IMR-90 (cell line): ENCODE measurements around the gene KPNA3. TPM values are rescaled to one million over a fixed set of nuclear protein-coding genes. Genes with fewer than 3 reads are reported as not detected.
A peak's percentile ranks its signal among the peaks of the same experiment; 100 is the strongest.

Experiments used
- ATAC-seq: fragments of 200-7000 bp; cut with Tn5 transposase; 2 replicates; pipeline ENCODE4 v1.9.1; 2020; ENCODE audit warnings: low read depth, mild to moderate bottlenecking, moderate library complexity
- BruUV-seq: library from RNA; stranded (reverse); fragments of 400-500 nt; replicated peaks from 2 replicates; lab custom pipeline; 2021; lab: Mats Ljungman, UMichigan
- CTCF ChIA-PET: fragments of 300-600 bp; formaldehyde crosslinking; extraction: SDS; loops from one replicate; lab custom pipeline; 2021; ENCODE audit warnings: antibody characterized with exemption; lab: Yijun Ruan, JAX
- POLR2A ChIA-PET: fragments of 300-600 bp; sonication (Branson Sonifier 250); formaldehyde crosslinking; loops from one replicate; lab custom pipeline; 2022; ENCODE audit warnings: antibody characterized with exemption; ENCODE audit not compliant: unreplicated experiment; lab: Charles Lee
- DNase-seq: peaks from one replicate; pipeline ENCODE4 v3.0.0; 2013
- H2AFZ ChIP-seq: replicated peaks from 2 replicates; pipeline ENCODE3; 2013; ENCODE audit warnings: low read length, mild to moderate bottlenecking; ENCODE audit not compliant: poor library complexity
- H2AK5ac ChIP-seq: 2 replicates; pipeline ENCODE4 v1.6.1; 2013; ENCODE audit warnings: low read depth, low read length, inconsistent platforms
- H2AK9ac ChIP-seq: replicated peaks from 2 replicates; pipeline ENCODE3; 2013; ENCODE audit warnings: mild to moderate bottlenecking, low read depth, low read length, moderate library complexity; ENCODE audit not compliant: poor library complexity
- H2BK120ac ChIP-seq: 2 replicates; pipeline ENCODE4 v1.6.1; 2013; ENCODE audit warnings: low read depth, low read length, inconsistent platforms
- H2BK15ac ChIP-seq: 3 replicates; pipeline ENCODE4 v1.6.1; 2013; ENCODE audit warnings: low read depth, low read length, inconsistent platforms
- H2BK20ac ChIP-seq: 2 replicates; pipeline ENCODE4 v1.6.1; 2013; ENCODE audit warnings: low read depth, mild to moderate bottlenecking, inconsistent platforms, low read length, moderate library complexity
- H2BK5ac ChIP-seq: 2 replicates; pipeline ENCODE4 v1.6.1; 2013; ENCODE audit warnings: mild to moderate bottlenecking, low read depth, low read length, inconsistent platforms; ENCODE audit not compliant: poor library complexity, severe bottlenecking
- H3K14ac ChIP-seq: replicated peaks from 2 replicates; pipeline ENCODE4 v1.6.1; 2013; ENCODE audit warnings: low read depth, low read length, inconsistent platforms
- H3K18ac ChIP-seq: 2 replicates; pipeline ENCODE4 v1.6.1; 2013; ENCODE audit warnings: low read depth, low read length, control low read depth
- H3K23ac ChIP-seq: 2 replicates; pipeline ENCODE4 v1.6.1; 2013; ENCODE audit warnings: low read depth, low read length, inconsistent platforms
- H3K27ac ChIP-seq: 2 replicates; pipeline ENCODE4 v1.5.1; 2013; ENCODE audit warnings: mild to moderate bottlenecking, control low read depth, low read length; ENCODE audit not compliant: insufficient read depth
- H3K27me3 ChIP-seq: 2 replicates; pipeline ENCODE4 v1.6.1; 2013; ENCODE audit warnings: low read length; ENCODE audit not compliant: control insufficient read depth, insufficient read depth
- H3K36me3 ChIP-seq: 2 replicates; pipeline ENCODE4 v1.6.1; 2013; ENCODE audit warnings: low read length, mixed read lengths; ENCODE audit not compliant: control insufficient read depth, insufficient read depth
- H3K4ac ChIP-seq: 2 replicates; pipeline ENCODE4 v1.6.1; 2013; ENCODE audit warnings: low read depth, low read length, inconsistent platforms
- H3K4me1 ChIP-seq: 2 replicates; pipeline ENCODE4 v1.6.1; 2013; ENCODE audit warnings: low read length, mixed read lengths; ENCODE audit not compliant: control insufficient read depth, insufficient read depth
- H3K4me2 ChIP-seq: 2 replicates; pipeline ENCODE4 v1.6.1; 2013; ENCODE audit warnings: low read depth, mild to moderate bottlenecking, control low read depth, low read length, moderate library complexity
- H3K4me3 ChIP-seq: 2 replicates; pipeline ENCODE4 v1.5.1; 2013; ENCODE audit warnings: low read depth, mild to moderate bottlenecking, control low read depth, low read length, moderate library complexity; ENCODE audit not compliant: insufficient read depth
- H3K56ac ChIP-seq: 2 replicates; pipeline ENCODE4 v1.6.1; 2013; ENCODE audit warnings: low read length, inconsistent platforms; ENCODE audit not compliant: insufficient read depth; ENCODE audit errors: extremely low read depth
- H3K79me1 ChIP-seq, 2 experiments: 2 replicates each; pipeline ENCODE4 v1.6.1; 2013; ENCODE audit warnings: low read length in 2 of 2, inconsistent platforms in 1 of 2, low read depth in 1 of 2
- H3K9ac ChIP-seq: 2 replicates; pipeline ENCODE4 v1.6.1; 2013; ENCODE audit warnings: low read depth, low read length, control low read depth
- H3K9me1 ChIP-seq: 2 replicates; pipeline ENCODE4 v1.6.1; 2013; ENCODE audit warnings: low read length, inconsistent platforms; ENCODE audit not compliant: insufficient read depth
- H3K9me3 ChIP-seq: 2 replicates; pipeline ENCODE4 v1.6.1; 2013; ENCODE audit warnings: low read length; ENCODE audit not compliant: control insufficient read depth, insufficient read depth
- H4K20me1 ChIP-seq: 2 replicates; pipeline ENCODE4 v1.6.1; 2013; ENCODE audit warnings: low read length, inconsistent platforms; ENCODE audit not compliant: insufficient read depth
- H4K5ac ChIP-seq: 2 replicates; pipeline ENCODE4 v1.6.1; 2013; ENCODE audit warnings: mild to moderate bottlenecking, low read depth, low read length, control low read depth
- H4K8ac ChIP-seq, 2 experiments: 2 replicates each; pipeline ENCODE4 v1.6.1; 2013; ENCODE audit warnings: low read depth in 2 of 2, low read length in 2 of 2, control low read depth in 1 of 2, inconsistent platforms in 1 of 2
- H4K91ac ChIP-seq: 2 replicates; pipeline ENCODE4 v1.6.1; 2013; ENCODE audit warnings: low read depth, low read length, inconsistent platforms; ENCODE audit not compliant: insufficient read depth
- MAZ ChIP-seq: IDR thresholded peaks from 2 replicates; pipeline ENCODE4 v1.6.1; 2012; ENCODE audit warnings: low read depth, mild to moderate bottlenecking, low read length, improper control_type of control experiment, moderate library complexity, borderline replicate concordance
- MXI1 ChIP-seq: IDR thresholded peaks from 2 replicates; pipeline ENCODE4 v1.6.1; 2012; ENCODE audit warnings: low read depth, mild to moderate bottlenecking, low read length, moderate library complexity, borderline replicate concordance
- POLR2A ChIP-seq: IDR thresholded peaks from 2 replicates; pipeline ENCODE4 v1.6.1; 2012; ENCODE audit warnings: mild to moderate bottlenecking, low read depth, low read length
- SMC3 ChIP-seq: fragments of 150-350 bp; IDR thresholded peaks from 2 replicates; pipeline ENCODE4 v1.6.1; 2016; ENCODE audit warnings: low read depth, mild to moderate bottlenecking, antibody characterized with exemption, low read length, moderate library complexity
- WGBS, 2 experiments: methylation state at CpG; one replicate each; pipeline versions ENCODE4 v1.1.5 to v1.1.7; 2013; ENCODE audit warnings: missing lambda C conversion rate in 2 of 2; ENCODE audit not compliant: insufficient read length in 1 of 2; ENCODE audit errors: extremely low coverage in 2 of 2; 5-methylcytosine and 5-hydroxymethylcytosine counted together
- dilution Hi-C: fragments of 300-500 bp; cut with HindIII; formaldehyde crosslinking; loops from one replicate; pipeline ENCODE4 v1.14.3; 2018; ENCODE audit warnings: low sequenced_read_pairs; ENCODE audit not compliant: unreplicated experiment
- in situ Hi-C: fragments of 300-500 bp; cut with MboI; formaldehyde crosslinking; loops from 3 replicates; pipeline ENCODE4 v1.14.3; 2019; ENCODE audit warnings: low sequenced_read_pairs, inconsistent platforms, mixed read lengths
- intact Hi-C: fragments of 100-400 bp; cut with micrococcal nuclease; formaldehyde crosslinking; loops from 2 replicates; pipeline ENCODE4 v1.10.0; 2022
- polyA plus RNA-seq, 3 experiments: library from polyadenylated mRNA; depleted of rRNA; stranded (reverse); fragments of >200 nt; gene quantifications; 2 replicates each; pipeline ENCODE4 v1.2.3, GENCODE V29; 2012; ENCODE audit warnings: low replicate concordance in 1 of 3
- total RNA-seq: library from RNA; depleted of rRNA; stranded (reverse); fragments of >200 nt; gene quantifications from 2 replicates; pipeline ENCODE4 v1.2.3, GENCODE V29; 2012
- TF ChIP-seq, protein P1 (sequence below): fragments of 150-350 bp; IDR thresholded peaks from 2 replicates; pipeline ENCODE4 v1.6.1; 2017; ENCODE audit warnings: mild to moderate bottlenecking, antibody characterized with exemption, low read length, low read depth

The KPNA3 gene
- total and polyA plus RNA-seq, 2 of the 4 experiments (the other 2 are of a cell fraction), result 25.3 to 48.6 TPM

GRCh38 chr13:49791711-49792549 lies 552 bp downstream of the KPNA3 start:
- H3K79me1 ChIP-seq, result peaks cover 6 to 35% of the 10 kb centered on the region in 2 experiments; a peak in 3 of 4 replicates
- ATAC-seq, result peak; percentile 46
- H3K9me3 ChIP-seq, result no peaks in the 10 kb centered on the region
- in situ Hi-C loops (no loop called here), intact Hi-C loops (loop anchor here (1.0 to 2.0 kb wide), 4 partner anchors 15 to 101 kb away; partner anchors contain the start of gene EBPL), dilution Hi-C loops (no loop called here)
- no TSS peak for BruUV-seq
- no peak overlapping the region; the same call in 2 of the 3 replicates for H2BK15ac ChIP-seq
- no peak overlapping the region for H2BK20ac ChIP-seq
- CTCF ChIA-PET, result interaction anchor here (0.5 to 1.8 kb wide), 3 partner anchors 12 to 41 kb away, joined by 3 to 5 read pairs (median 4); no protein-coding TSS in a partner anchor
- H4K5ac ChIP-seq, result no peak overlapping the region; the same call in 1 of the 2 replicates
- peaks cover 32% of the 10 kb centered on the region for H4K20me1 ChIP-seq
- H3K9ac ChIP-seq, result peak overlapping the region; percentile 84
- H3K4me3 ChIP-seq, result peak overlapping the region; percentile 86
- peak overlapping the region; percentile 29 to 83; a peak in 2 of 4 replicates for H4K8ac ChIP-seq
- peak overlapping the region; percentile 94 for H2BK5ac ChIP-seq
- POLR2A ChIA-PET, result interaction anchor here (0.6 kb wide), 1 partner anchor 15 kb away, joined by 6 read pairs; no protein-coding TSS in a partner anchor
- peak overlapping the region; percentile 38; the same call in 1 of the 2 replicates for H2AK5ac ChIP-seq
- H3K56ac ChIP-seq, result peak overlapping the region; percentile 78
- peak overlapping the region; percentile 84 for H3K14ac ChIP-seq
- H4K91ac ChIP-seq, result peak overlapping the region; percentile 60
- H3K27me3 ChIP-seq, result no peaks in the 10 kb centered on the region
- 0 out of 2 replicates have a peak, but pooled peaks have one; percentile 55 for TF ChIP-seq POLR2A
- TF ChIP-seq SMC3, result no peak
- TF ChIP-seq MAZ, result 0 out of 2 replicates have a peak, but pooled peaks have one; percentile 64
- TF ChIP-seq MXI1, result peak; percentile 50; the same call in 1 of the 2 replicates
- TF ChIP-seq, protein P1, sequence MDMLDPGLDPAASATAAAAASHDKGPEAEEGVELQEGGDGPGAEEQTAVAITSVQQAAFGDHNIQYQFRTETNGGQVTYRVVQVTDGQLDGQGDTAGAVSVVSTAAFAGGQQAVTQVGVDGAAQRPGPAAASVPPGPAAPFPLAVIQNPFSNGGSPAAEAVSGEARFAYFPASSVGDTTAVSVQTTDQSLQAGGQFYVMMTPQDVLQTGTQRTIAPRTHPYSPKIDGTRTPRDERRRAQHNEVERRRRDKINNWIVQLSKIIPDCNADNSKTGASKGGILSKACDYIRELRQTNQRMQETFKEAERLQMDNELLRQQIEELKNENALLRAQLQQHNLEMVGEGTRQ, result no peak
- peak overlapping the region; percentile 94 for H2AK9ac ChIP-seq
- H3K23ac ChIP-seq, result peak overlapping the region; percentile 70
- H3K4me2 ChIP-seq, result peak overlapping the region; percentile 95
- H3K9me1 ChIP-seq, result peaks cover 5% of the 10 kb centered on the region; the same call in 1 of the 2 replicates
- peak overlapping the region; percentile 87 for H3K4ac ChIP-seq
- H3K4me1 ChIP-seq, result peaks cover 2% of the 10 kb centered on the region
- peak overlapping the region; percentile 7; the same call in 1 of the 2 replicates for H2BK120ac ChIP-seq
- H3K27ac ChIP-seq, result peak overlapping the region; percentile 97
- no peaks in the 10 kb centered on the region for H3K36me3 ChIP-seq
- H3K18ac ChIP-seq, result peak overlapping the region; percentile 12
- peak; percentile 36 for DNase-seq
- peak overlapping the region; percentile 98 for H2AFZ ChIP-seq
- WGBS, 2 experiments, result 1% methylated on average over 27 of the region's 98 CpGs; no CpG with 5 or more reads in 1 of the 2 experiments
